Adrenal gland (tissue), 5 donors: ENCODE results near the gene C19orf25.

Experiments used
- POLR2A ChIP-seq, 2 donors: fragments of 450-650 bp; IDR thresholded peaks; one replicate each; pipeline ENCODE4 v1.6.1; 2017; ENCODE audit warnings: antibody characterized with exemption in 2 of 2, mild to moderate bottlenecking in 2 of 2, moderate library complexity in 1 of 2
- TF ChIP-seq, protein P1 (sequence below), 6 experiments: fragments of 450-650 bp in 4 of 6; fragments of 200-600 bp in 2 of 6; sonication (generic) in 1 of 6; IDR thresholded peaks; 1 replicate in 5 of 6; 2 replicates in 1 of 6; pipeline versions ENCODE4 v1.5.1 to v1.8.0; 2016 to 2021; ENCODE audit warnings: antibody characterized with exemption in 6 of 6, mild to moderate bottlenecking in 2 of 6, moderate library complexity in 1 of 6
- donor health status: DM: no; HTN: no; CAD: no.

- TF ChIP-seq POLR2A (IDR thresholded peaks at IDR 0.05) = no peak
- TF ChIP-seq, protein P1, sequence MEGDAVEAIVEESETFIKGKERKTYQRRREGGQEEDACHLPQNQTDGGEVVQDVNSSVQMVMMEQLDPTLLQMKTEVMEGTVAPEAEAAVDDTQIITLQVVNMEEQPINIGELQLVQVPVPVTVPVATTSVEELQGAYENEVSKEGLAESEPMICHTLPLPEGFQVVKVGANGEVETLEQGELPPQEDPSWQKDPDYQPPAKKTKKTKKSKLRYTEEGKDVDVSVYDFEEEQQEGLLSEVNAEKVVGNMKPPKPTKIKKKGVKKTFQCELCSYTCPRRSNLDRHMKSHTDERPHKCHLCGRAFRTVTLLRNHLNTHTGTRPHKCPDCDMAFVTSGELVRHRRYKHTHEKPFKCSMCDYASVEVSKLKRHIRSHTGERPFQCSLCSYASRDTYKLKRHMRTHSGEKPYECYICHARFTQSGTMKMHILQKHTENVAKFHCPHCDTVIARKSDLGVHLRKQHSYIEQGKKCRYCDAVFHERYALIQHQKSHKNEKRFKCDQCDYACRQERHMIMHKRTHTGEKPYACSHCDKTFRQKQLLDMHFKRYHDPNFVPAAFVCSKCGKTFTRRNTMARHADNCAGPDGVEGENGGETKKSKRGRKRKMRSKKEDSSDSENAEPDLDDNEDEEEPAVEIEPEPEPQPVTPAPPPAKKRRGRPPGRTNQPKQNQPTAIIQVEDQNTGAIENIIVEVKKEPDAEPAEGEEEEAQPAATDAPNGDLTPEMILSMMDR (IDR thresholded peaks at IDR 0.05) = no peak
Observed at GRCh38 chr19:1466018-1466460, 13.0 kb downstream of the C19orf25 start.
